Loucy (cell line): Measurements from ENCODE around the gene RUVBL2.

ENCODE experiments used
- H2AFZ ChIP-seq: fragments of 200-600 bp; sonication (generic); 2 replicates; pipeline ENCODE4 v1.6.0; 2016; ENCODE audit warnings: antibody characterized with exemption, mild to moderate bottlenecking, low read length, moderate library complexity
- H3F3A ChIP-seq: fragments of 200-600 bp; 2 replicates; pipeline ENCODE4 v1.6.0; 2016; ENCODE audit warnings: antibody characterized with exemption, low read depth, mild to moderate bottlenecking
- H3K27me3 ChIP-seq: fragments of 200-600 bp; sonication (generic); 2 replicates; pipeline ENCODE4 v1.6.1; 2014; ENCODE audit warnings: low read length, mild to moderate bottlenecking; ENCODE audit not compliant: insufficient read depth, poor library complexity, severe bottlenecking
- H3K36me3 ChIP-seq: fragments of 200-600 bp; sonication (generic); 2 replicates; pipeline ENCODE4 v1.6.1; 2016; ENCODE audit warnings: low read length; ENCODE audit not compliant: insufficient read depth
- H3K4me1 ChIP-seq: fragments of 200-600 bp; sonication (generic); 2 replicates; pipeline ENCODE4 v1.5.1; 2014; ENCODE audit warnings: low read length, mild to moderate bottlenecking; ENCODE audit not compliant: insufficient read depth, poor library complexity, severe bottlenecking
- H3K4me2 ChIP-seq: fragments of 200-600 bp; sonication (generic); 2 replicates; pipeline ENCODE4 v1.6.0; 2014; ENCODE audit warnings: antibody characterized with exemption, low read length, low read depth, mild to moderate bottlenecking; ENCODE audit not compliant: poor library complexity, severe bottlenecking
- H3K4me3 ChIP-seq: fragments of 200-600 bp; sonication (generic); 2 replicates; pipeline ENCODE4 v1.5.1; 2014; ENCODE audit warnings: low read length, mild to moderate bottlenecking, mixed read lengths; ENCODE audit not compliant: poor library complexity, severe bottlenecking
- H3K79me2 ChIP-seq: fragments of 200-600 bp; sonication (generic); 2 replicates; pipeline ENCODE4 v1.6.1; 2014; ENCODE audit warnings: low read length; ENCODE audit not compliant: insufficient read depth
- H3K9ac ChIP-seq: fragments of 200-600 bp; sonication (generic); 2 replicates; pipeline ENCODE4 v1.6.0; 2014; ENCODE audit warnings: mild to moderate bottlenecking, low read depth, low read length, moderate library complexity; ENCODE audit not compliant: poor library complexity, severe bottlenecking
- H3K9me2 ChIP-seq: fragments of 200-600 bp; sonication (generic); replicated peaks from 2 replicates; pipeline ENCODE4 v1.6.1; 2016; ENCODE audit warnings: low read depth, low read length, mixed read lengths
- H3K9me3 ChIP-seq: fragments of 200-600 bp; sonication (generic); 2 replicates; pipeline ENCODE4 v1.6.1; 2014; ENCODE audit warnings: mild to moderate bottlenecking, antibody characterized with exemption, low read length, low read depth; ENCODE audit not compliant: insufficient read depth
- H4K20me1 ChIP-seq: fragments of 200-600 bp; sonication (generic); 2 replicates; pipeline ENCODE4 v1.6.0; 2014; ENCODE audit warnings: antibody characterized with exemption, low read length, mild to moderate bottlenecking; ENCODE audit not compliant: insufficient read depth, poor library complexity, severe bottlenecking
- CTCF ChIP-seq: fragments of 200-600 bp; sonication (generic); conservative IDR thresholded peaks from 2 replicates; pipeline ENCODE4 v1.5.1; 2014; ENCODE audit warnings: mild to moderate bottlenecking, antibody characterized with exemption, low read length
- EZH2phosphoT487 ChIP-seq: fragments of 200-600 bp; IDR thresholded peaks from 2 replicates; pipeline ENCODE4 v1.6.1; 2018; ENCODE audit warnings: antibody characterized with exemption, mild to moderate bottlenecking, moderate library complexity, borderline replicate concordance

Gene RUVBL2

GRCh38 chr19:48982280-48982679, 11.4 kb upstream of the RUVBL2 start:
- Histone ChIP-seq H3K4me3 (no peak overlapping the region), H3K36me3 (no peaks in the 10 kb centered on the region; the same call in 1 of the 2 replicates), H3K9me3 (no peaks in the 10 kb centered on the region), H3K27me3 (no peaks in the 10 kb centered on the region), H3K4me1 (no peaks in the 10 kb centered on the region), H3K9ac (no peak overlapping the region), H4K20me1 (no peaks in the 10 kb centered on the region), H3K9me2 (no peaks in the 10 kb centered on the region), H3K79me2 (no peaks in the 10 kb centered on the region), H2AFZ (no peak overlapping the region), H3K4me2 (no peak overlapping the region), H3F3A (no peaks in the 10 kb centered on the region)
- TF ChIP-seq CTCF (no peak), EZH2phosphoT487 (no peak)

GRCh38 chr19:48985711-48986110, 8.0 kb upstream of the RUVBL2 start:
- Histone ChIP-seq H3K36me3 (no peaks in the 10 kb centered on the region; the same call in 1 of the 2 replicates), H3K4me3 (no peak overlapping the region), H3K4me1 (no peaks in the 10 kb centered on the region), H3F3A (no peaks in the 10 kb centered on the region), H3K27me3 (no peaks in the 10 kb centered on the region), H2AFZ (no peak overlapping the region), H3K9ac (no peak overlapping the region), H3K9me2 (no peaks in the 10 kb centered on the region), H3K4me2 (no peak overlapping the region), H3K9me3 (no peaks in the 10 kb centered on the region), H3K79me2 (peaks cover 8% of the 10 kb centered on the region; the same call in 1 of the 2 replicates), H4K20me1 (no peaks in the 10 kb centered on the region)
- no peak for TF ChIP-seq CTCF
- TF ChIP-seq EZH2phosphoT487: no peak

GRCh38 chr19:48986211-48986610, 7.5 kb upstream of the RUVBL2 start:
- H3K4me2 ChIP-seq: no peak overlapping the region
- no peak overlapping the region for H3K9ac ChIP-seq
- peaks cover 3% of the 10 kb centered on the region for H4K20me1 ChIP-seq
- no peaks in the 10 kb centered on the region for H3K9me3 ChIP-seq
- no peak overlapping the region for H2AFZ ChIP-seq
- no peaks in the 10 kb centered on the region for H3K27me3 ChIP-seq
- peaks cover 3% of the 10 kb centered on the region for H3K4me1 ChIP-seq
- H3K9me2 ChIP-seq: no peaks in the 10 kb centered on the region
- no peak overlapping the region for H3K4me3 ChIP-seq
- H3K36me3 ChIP-seq: no peaks in the 10 kb centered on the region; the same call in 1 of the 2 replicates
- no peak for TF ChIP-seq EZH2phosphoT487
- no peak for TF ChIP-seq CTCF
- peaks cover 13% of the 10 kb centered on the region; the same call in 1 of the 2 replicates for H3K79me2 ChIP-seq
- H3F3A ChIP-seq: no peaks in the 10 kb centered on the region
